ENCODE data around the gene ZEB1. TPM values are rescaled to one million over a fixed set of nuclear protein-coding genes. Genes with fewer than 3 reads are reported as not detected.

The ZEB1 gene
- total RNA-seq, result 58.5 and 62.6 TPM in 2 replicates

DNA sequence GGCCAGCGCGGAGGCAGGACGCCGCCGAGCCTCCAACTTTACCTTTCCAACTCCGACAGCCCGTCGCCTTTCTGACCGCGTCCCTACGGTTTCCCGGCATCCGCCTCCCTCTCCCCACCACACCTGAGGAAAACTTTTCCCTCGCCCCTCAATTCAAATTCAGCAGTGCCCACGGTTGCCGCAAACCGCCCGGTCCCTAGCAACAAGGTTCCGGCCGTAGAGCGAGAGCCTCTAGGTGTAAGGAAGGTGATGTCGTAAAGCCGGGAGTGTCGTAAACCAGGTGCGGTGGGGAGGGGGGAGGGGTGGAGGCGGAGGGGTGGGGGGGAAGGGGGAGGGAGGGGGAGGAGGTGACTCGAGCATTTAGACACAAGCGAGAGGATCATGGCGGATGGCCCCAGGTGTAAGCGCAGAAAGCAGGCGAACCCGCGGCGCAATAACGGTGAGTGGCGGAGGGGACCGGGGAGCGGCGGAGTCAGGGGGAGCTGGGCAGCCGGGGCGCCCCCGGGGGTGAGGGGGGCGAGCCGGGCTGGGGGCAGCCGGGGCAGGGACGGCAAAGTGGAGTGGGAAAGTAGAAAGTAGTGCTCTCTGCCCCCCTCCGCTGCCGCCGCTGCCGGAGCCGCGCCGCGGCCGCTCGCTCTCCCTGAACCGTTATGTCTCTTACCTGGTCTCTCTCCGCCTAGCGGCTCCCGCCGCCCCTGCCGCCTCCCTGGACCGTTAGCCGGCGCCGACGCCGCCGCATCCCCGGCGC is at the start of gene ZEB1:
Gene ZEB1, plus strand, starts transcription at position 363 of the 748 bp plus-strand sequence. Its CDS starts 19 bp downstream, at position 382.
- peak; percentile 96 for DNase-seq (ENCODE audit: low read depth in 2 of 2)

DNA sequence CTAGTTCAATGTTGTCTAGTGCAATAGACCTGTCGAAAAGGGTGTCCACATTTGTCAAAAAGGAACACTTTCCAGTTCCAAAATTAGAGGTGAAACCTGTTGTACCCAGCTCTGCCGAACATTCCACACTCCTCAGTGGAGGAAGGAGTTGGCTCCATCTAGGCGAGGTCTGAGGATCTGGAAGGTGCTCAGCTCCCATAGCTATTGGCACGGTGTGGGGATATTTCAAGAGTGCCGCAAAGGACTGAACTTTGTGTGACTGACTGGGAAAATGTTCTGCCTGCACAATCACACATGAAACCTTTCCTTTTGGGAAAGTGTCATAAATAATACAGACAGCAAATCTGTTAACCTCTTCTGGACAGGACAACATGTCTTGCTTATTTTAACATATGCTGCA is 48.1 kb upstream of the ZEB1 start:
- DNase-seq (ENCODE audit: low read depth in 2 of 2), result no peak

DNA sequence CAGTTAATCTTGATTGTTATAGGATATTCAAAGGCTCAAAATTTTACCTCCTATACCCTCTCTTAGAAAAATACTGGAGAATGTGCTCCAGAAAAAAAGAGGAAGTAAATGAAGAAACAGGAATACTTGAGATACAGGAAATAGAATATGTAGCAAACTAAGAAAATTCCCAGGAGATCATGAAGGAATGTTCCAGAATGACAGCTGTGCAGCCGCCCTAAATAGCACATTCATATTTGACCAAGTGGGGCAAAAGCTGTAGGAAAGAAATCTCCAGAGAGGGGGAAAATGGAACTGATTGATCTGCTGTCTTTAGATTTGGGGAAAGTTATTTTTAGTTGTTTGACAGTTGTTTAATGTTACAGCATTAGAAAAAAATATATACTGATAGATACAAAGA is 46.2 kb upstream of the ZEB1 start:
- DNase-seq (ENCODE audit: low read depth in 2 of 2), result no peak

DNA sequence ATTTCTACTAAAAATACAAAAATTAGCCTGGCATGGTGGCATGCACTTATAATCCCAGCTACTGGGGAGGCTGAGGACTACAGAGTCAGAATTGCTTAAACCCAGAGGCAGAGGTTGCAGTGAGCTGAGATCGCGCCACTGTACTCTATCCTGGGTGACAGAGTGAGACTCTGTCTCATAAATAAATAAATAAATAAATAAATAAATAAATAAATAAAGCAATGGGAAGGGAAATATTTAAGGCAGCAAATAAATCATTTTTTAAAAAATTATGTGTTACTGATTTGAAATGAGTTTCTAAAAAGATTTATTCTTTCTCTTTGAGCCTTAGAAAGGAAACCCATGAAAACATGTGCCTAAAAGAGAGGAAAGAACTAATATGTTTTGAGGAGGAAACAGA is 45.2 kb upstream of the ZEB1 start:
- DNase-seq (ENCODE audit: low read depth in 2 of 2), result no peak

DNA sequence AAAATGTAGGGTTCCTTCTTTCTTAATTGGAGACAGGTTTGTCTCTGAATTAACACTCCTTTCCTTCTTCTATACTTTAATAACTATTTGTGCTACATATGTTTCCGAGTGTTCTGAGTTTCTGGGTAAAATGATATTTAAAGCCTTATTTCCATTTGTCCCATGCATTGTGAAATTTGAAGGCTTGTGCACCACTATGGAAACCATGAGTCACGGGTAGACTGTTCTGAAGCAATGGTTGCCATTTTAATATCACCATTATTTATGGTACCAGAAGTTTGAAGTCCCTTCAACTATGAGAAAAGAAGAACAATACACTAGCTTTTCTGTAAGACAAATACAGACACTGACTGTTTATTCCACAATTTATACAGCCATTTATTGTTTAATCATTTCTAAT is 44.7 kb upstream of the ZEB1 start:
- peak; percentile 5 to 20 for DNase-seq (ENCODE audit: low read depth in 2 of 2)

DNA sequence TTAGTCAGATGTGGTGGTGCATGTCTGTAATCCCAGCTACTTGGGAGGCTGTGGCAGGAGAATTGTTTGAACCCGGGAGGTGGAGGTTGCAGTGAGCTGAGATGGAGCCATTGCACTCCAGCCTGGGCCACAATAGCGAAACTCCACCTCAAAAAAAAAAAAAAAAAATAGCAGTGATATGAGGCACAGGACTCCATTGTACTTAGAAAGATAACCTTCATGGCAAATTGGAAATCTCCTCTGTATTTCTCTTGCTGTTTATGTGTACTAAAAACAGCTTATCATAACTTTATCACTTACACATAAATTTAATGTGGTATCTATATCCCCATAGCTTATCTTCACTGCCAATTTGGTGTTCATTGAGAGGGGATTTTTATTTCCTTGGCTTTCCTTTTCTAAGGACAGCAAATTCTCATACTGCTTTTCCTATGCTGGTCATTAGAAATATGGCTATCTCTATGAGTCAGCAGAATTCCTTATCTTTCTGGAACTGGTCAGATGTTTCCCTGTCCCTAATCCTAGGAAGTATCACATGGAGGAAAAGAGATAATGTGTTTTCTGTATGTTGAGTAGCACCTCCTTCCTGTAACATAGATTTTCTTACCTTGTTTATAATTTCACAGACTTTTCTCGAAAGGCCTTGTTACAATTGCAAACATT is 40.6 kb upstream of the ZEB1 start:
- DNase-seq (ENCODE audit: low read depth in 2 of 2), result peak; percentile 55 to 86

DNA sequence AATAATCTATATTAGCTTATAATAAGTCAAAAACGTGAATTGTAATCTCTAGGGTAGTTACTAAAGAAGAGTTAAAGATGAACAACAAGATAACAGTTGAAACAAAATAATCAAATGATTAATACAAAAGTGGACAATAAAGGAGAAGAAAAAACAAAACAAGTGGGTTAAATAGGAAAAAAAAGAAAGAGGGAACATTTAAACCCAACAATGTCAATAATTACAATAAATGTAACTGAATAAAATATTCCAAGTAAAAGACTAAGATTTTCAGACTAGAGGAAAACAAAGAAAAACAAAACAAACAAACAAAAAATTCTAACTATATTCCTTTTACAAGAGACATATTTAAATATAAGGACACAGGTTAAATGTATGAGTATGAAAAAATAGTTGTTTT is 38.0 kb upstream of the ZEB1 start:
- no peak for DNase-seq (ENCODE audit: low read depth in 2 of 2)

DNA sequence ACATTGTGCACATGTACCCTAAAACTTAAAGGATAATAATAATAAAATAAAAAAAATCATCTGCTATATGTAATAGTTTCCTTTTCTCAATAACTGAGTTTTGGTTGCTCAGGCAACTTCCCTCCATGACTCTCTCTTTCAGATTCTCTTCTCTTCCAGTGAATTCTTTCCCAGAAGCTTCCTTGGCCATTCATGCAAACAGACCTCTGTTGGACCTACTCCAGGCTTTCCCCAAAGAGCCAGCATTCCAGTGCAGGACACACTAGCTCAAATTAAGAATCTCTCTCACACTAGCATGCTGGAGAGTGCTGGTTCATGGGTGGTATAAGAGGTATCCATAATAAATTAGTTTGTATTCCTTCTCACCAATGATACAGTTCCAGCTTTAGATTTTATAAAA is 31.0 kb upstream of the ZEB1 start:
- no peak for DNase-seq (ENCODE audit: low read depth in 2 of 2)

DNA sequence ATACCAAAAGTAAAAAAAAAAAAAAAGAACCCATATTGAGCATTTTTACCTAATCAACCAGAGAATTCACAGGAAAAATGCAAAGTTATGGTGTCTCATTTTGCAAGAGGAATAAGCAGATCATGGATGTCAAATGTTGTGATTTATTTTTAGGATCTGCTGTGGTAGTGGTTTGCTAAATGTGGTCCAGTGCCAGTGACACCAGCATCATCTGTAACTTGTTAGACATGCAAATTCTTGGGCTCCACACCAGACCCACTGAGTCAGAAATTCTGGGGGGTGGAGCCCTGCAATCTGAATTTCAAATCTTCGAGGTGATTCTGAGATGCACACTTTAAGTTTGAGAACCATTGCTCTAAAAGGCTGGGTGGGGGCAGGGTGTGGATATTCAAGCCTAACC is 30.1 kb upstream of the ZEB1 start:
- no peak for DNase-seq (ENCODE audit: low read depth in 2 of 2)

DNA sequence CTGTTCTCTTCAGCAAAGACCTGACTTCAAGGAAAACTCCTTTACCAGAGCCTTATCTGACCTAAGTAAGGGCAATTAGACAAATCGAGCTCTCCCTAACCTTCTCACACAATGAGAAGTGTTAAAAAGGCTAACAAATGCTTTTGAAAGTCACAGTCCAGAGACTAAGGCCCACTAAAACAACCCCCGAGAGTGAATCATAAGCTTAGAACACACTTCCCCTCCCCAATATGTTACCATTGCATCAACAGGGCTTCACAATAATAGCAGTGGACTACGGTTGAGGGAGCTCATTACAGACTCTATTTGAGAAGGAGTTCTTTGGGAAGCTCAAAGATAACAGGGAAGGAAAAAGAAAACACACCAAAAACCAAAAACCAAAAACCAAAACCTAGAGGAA is 28.6 kb upstream of the ZEB1 start:
- no peak for DNase-seq (ENCODE audit: low read depth in 2 of 2)

DNA sequence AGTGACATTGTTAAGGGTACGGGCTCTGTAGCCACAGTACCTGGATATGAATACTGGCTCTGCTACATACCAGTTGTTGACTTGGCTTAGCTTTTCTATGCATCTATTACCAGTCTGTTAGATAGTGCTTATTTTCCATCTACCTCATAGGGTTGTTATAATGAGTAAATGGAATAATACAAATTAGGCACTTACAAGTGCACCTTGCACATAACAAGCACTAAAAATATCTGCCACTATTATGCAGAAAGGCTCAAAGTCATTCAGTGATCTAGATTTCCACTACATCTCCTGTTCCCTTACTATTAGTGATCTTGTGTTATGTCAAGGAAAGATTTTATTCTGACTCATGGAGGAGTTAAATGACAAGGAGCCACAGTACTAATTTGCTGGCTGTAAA is 27.9 kb upstream of the ZEB1 start:
- DNase-seq (ENCODE audit: low read depth in 2 of 2), result no peak

DNA sequence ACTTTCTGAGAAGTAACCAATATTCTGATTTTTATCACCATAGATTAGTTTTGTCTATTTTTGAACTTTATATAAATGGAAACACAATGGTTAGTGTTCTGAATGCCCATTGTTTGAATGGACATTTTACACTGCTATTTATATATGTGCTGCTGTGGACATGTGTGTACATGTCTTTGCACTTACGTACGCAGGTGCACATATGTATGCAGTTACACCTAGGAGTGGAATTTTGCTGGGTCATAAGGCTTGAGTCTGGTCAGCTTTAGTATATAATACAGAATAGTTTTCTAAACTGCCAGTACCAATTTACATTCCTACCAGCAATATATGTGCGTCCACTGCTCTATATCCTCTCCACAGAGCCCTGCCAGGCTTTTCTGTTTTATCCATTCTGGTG is 24.5 kb upstream of the ZEB1 start:
- DNase-seq (ENCODE audit: low read depth in 2 of 2), result no peak

DNA sequence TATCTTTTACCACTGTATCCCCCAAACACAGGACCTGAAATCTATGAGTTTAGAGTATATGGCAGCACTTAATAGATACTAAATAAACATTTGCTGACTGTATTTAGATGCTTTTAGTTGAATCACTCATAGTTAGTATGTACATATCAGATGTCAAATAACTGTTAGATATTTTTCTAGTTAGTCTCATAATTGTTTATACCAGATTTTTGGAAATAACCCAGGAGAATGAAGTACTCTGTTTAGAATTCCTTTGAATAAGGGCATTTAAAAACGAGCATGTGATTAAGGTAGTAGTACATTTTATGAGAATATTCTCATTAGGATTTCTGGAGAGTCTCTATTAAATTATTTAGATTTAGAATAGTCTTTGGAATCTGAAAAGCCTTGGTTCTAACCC is 22.3 kb upstream of the ZEB1 start:
- DNase-seq (ENCODE audit: low read depth in 2 of 2), result no peak

DNA sequence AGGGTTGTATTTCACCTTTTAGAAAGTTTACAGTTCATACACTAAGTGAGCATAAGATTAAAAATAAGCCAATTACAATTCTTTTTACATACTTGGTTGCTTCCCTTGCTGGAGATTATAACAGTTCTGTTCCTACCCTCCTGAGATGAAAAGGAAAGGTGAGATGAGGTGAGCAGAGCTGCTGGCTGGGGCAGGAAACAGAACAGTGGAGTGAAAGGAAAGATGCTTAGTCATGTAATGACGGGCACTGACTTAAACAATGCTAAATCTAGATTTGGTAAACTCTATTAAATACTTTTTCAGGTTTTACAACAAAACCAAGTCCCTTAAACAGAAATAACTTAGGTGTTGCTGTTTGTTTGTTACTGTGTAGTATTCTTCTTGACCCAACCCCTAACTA is 19.9 kb upstream of the ZEB1 start:
- peak in 1 of 2 donors; percentile 71 for DNase-seq (ENCODE audit: low read depth in 2 of 2)

DNA sequence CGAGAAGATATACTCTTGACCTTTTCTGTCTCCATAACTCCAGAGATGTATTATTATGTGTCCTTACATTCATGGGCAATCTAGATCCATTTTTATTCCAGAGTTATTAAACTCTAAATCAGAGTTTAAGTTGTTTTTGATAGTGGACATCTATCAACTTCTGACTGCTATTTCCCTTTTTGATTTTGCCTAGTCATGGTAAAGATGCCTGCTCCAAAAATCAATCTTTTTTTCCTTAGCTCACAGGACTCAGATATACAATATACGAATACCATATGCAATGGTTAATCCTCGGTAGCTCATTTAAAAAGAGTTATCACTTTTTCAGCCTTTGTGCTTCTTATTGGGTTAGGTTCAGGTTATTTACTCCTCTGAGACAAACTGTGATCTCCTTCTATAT is 15.8 kb upstream of the ZEB1 start:
- DNase-seq (ENCODE audit: low read depth in 2 of 2), result no peak

DNA sequence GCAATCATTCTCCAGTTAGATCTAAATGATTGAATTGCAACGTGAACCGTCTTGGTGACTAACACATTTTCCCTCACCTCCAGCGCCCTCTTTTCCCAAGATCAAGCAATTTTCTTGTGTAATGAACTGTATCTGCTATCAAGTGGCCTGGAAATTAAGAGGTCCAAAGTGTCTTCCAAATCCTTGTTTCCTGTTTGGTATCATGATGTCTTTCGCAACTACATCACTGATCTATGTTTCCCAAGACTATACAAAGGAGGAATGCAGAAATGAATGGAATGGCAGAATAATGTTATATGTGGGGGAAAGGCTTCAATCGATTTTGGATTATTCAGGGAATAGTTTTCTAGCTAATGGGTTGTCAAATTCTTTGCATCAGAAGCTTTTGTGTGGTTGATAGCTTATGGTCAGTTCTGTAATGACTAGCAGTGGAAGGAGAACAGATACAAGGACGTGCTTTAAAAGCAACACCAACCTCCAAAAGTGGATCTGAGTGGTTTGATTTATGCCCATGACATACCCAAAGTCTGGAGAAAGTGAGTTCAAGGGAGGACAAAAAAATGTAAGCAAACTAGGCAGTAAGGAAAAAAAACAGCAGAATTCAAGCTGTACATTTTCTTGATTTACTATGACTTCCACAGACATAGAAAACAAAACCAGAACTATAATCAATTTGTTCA is 14.6 kb upstream of the ZEB1 start:
- DNase-seq (ENCODE audit: low read depth in 2 of 2), result no peak

DNA sequence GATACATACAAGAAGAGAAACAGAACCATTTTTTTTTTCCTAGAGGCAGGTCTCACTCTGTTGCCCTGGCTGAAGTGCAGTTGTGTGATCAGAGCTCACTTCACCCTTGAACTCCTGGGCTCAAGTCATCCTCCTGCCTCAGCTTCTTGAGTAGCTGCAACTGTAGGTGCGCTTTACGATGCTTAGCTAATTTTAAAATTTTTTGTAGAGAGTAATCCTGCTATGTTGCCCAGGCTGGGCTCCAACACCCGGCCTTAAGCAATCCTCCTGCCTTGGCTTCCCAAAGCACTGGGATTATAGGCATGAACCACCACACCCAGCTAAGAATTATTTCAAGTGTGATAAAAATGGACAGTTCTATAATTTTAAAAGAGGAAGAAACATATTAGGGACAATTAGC is 5.6 kb upstream of the ZEB1 start:
- DNase-seq (ENCODE audit: low read depth in 2 of 2), result no peak

DNA sequence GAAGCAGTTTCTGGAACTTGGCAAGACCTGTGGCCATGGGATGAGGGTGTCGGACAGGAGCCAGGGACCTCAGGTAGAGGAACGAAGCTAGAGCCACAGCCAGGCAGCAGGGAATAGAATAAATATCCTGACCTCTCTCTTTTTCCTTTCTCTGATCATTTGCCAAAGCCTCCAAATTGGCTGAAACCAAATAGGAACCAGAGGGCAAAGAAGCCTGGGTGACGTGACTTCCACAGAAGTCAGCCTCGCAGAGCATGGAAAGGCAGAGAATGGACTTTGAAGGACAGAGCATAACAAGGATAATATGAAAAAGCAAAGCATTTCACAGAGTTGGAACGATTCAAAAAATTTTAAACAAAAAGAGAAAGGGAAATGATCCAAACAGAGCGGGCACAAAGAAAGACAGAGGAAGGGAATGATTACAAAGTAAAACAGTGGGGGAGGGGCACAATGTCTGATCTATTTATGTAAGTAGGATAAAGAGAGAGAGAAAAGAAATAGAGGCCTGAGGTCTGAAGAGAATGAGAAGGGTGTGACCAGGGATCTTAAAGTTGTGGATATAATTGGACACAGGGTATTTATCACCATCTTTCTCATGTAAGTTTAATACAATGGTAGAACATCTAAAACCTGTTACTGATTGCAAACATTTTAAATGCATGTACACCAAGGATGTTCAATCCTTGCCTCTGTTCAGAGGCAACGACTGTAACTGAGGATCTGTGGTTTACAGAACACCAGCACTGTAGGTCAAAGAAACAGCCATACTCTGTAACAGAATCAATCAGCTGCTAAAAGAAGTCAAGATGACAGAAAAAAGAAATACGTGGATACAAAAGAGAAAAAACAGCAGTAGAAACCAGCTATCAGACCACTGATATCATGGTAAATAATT is 4.5 kb upstream of the ZEB1 start:
- DNase-seq (ENCODE audit: low read depth in 2 of 2), result peak; percentile 42 to 51

DNA sequence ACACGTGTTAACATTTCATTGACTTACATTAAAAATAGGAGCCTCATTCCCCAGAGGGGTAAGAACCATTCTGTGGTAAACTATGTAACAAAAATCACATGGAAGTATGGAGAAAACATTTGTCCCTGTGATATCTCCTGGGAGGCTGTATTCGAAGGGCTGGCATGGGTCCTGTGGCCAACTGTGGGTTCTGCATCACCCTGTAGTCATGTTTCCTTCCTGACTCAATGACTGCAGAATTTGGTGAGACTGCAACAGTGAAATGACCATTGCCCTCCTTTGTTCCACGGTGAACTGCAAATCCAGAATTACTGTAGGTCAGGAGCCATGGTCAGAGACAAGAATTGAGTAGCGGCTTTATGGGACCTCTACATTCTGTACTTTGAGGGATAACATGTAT is 3.6 kb upstream of the ZEB1 start:
- DNase-seq (ENCODE audit: low read depth in 2 of 2), result peak; percentile 73 to 91

DNA sequence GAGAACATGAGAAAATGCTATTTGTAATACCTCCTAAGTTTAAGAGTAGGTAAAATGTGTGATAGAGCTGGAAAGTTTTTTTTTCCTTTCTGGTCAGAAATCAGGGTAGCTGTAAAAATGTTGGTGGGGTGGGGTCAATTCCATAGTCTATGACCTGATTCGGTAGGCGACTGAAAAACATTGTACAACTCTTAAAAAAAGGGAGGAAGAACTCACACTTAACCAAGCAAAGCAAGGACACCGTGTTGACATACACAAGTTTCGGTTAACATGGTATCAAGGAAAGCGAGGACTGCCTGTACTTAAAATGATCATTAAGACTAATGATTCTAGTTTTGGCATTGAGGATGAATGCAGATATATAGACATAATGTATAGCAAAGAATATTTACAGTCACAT is 1.8 kb upstream of the ZEB1 start:
- no peak for DNase-seq (ENCODE audit: low read depth in 2 of 2)

DNA sequence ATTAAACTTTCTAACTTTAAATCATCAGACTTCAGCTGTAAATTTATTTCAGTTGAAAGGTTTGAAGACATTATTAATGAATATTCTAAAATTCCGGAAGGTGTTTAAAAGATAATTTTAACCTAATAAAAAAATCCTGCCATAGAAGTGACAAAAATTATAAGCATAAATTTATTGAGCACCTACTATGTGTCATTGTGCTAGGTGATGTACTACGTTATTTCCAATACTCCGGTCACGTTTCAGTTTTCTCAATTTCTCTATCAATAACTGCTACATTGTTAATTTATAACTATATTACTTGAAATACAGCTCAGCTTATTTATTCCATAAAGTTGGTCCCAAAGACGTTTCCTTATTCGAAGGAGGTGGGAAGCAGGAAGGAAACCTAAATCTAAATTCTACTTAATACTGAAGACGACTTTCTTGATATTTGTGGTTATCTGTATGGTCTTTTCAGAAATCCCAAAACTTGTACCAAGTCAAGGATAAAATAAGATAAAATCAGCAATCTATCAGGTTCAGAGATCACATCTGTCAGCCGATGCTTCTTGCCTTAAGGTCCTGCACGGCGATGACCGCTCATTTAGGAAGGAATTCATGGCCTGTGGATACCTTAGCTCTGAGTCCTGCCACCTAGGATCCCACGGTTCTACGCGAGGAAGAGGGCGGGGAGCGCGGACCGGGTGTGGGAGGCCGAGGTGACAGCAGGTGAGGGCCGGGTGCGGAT is 1.2 kb upstream of the ZEB1 start:
- no peak for DNase-seq (ENCODE audit: low read depth in 2 of 2)

Data from dermis microvascular lymphatic vessel endothelial cell (primary cell).